Esophagus mucosa (tissue), 1 donor: ENCODE data around the gene DNAAF1. TPM values are rescaled to one million over a fixed set of nuclear protein-coding genes. Genes with fewer than 3 reads are reported as not detected.
A peak's percentile ranks its signal among the peaks of the same experiment; 100 is the strongest.

Experiments used
- ATAC-seq: fragments of 200-7000 bp; cut with Tn5 transposase; one replicate; pipeline ENCODE4 v1.9.1; 2020
- total RNA-seq: library from RNA; stranded (reverse); gene quantifications from one replicate; pipeline ENCODE4 v1.2.4, GENCODE V29; 2023
- donor health status: DM: yes; HTN: yes; CAD: no.

Gene DNAAF1
- total RNA-seq, 1 donor from 2014 or later = 0.16 TPM

DNA sequence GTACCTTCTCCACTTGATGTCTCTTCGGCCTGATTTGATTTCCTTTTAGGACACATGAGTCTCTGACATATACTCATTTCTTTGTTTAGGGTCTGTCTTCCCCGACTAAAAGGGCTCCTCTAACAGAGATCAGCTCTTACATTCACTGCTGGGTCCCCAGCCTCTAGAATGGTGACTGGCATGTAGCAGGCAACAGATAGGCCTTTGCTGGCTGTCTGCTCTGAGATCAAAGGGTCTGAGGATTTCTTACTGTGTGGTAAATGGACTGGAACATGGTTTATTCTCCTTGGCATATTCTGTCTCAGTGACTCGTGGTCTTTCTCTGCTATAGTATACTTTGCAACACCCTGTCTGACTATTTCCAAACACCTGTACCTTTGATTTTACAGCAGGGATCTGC lies 16.7 kb downstream of the DNAAF1 start:
- no peak for ATAC-seq

GRCh38 chr16:84165746-84166145 lies 20.6 kb downstream of the DNAAF1 start:
- no peak for ATAC-seq

DNA sequence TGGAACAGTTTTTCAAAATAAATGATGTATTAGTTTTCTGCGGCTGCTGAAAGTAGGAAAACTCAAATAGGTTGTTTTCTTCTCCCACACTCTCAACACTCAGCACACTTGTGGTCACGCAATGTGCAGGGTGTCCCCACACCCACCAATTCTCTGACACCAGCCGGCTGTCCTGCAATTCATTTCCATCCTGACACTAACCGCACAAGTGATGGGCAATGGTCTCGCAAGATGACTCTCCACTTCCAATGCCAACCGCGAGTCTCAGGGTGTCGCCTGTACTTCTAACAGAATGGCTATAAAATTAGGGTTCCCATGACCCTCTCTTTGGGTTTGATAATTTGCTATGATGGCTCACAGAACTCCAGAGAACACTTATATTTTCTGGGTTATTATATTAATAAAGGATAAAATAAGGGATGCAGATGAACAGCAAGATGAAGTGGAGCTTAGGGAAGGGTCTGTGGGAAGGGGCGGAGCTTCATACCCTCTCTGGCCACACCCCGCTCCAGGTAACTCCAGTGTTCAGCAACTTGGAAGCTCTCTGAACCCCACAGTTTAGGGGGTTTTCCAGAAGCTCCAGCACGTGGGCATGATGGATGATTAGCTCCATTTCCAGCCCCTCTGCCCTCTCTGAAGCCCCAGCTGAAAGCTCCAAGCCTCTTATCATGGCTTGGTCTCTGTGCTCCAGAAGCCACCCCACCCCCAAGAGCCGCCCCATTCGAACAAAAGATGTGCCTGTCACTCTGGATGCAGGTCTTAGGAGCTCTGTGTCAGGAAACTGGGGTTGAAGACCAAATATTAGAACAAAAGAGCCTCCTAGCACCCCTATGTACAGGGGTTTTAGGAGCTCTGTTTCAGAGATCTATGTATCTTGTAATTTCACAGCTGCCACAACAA lies 21.9 kb downstream of the DNAAF1 start:
- ATAC-seq = no peak

GRCh38 chr16:84169765-84170310 lies 24.7 kb downstream of the DNAAF1 start:
- no peak for ATAC-seq

DNA sequence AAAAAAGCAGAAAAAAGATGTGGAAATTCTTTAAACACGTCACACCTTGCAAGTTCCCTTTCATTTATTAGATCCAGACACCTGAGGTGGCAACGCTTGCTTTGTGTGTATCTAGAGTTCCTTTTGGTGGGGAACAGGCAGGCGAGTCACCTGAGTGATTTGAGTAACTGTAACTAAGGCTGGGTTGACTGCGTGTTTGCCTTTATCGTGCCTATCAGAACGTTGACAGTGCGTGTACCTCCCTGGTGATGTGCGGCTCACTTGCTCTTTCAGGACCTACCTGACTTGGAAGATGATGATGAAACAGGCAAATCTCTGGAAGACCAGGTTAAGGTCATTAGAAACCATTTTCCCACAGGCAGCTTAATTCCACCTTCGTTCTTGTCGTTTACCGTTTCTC lies 29.3 kb downstream of the DNAAF1 start:
- no peak for ATAC-seq

DNA sequence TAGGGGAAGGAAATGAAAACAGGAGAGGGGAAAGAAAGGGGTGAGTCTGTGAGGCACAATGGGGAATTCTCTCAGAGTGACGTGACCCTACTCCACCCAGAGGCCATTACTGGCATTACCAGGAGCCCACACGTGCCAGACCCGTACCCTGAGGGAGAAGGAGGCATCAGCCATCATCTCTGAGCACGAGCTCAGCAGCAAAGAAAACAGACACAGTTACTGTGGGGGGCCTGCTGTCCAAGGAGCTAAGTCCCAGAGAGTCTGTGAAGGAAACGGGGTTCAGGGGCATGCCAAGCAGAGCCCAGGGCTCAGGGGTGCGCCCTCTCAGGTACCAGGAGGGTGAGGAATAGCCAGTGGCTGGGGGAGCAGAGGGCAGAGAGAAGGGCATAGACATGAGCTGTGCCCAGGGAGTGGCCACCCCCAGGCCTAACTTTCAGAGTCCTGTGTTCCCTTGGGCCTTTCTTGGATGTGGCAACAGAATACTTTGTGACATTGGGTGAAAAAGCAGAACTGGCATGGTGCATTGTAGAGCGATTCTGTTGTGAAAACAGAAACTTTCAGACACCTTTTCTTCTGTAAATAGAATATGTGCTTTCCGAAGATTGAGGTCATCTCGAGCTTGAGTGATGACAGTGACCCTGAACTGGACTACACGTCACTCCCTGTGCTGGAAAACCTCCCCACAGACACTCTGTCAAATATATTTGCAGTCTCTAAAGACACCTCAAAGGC lies 30.4 kb downstream of the DNAAF1 start:
- peak; percentile 66 for ATAC-seq

DNA sequence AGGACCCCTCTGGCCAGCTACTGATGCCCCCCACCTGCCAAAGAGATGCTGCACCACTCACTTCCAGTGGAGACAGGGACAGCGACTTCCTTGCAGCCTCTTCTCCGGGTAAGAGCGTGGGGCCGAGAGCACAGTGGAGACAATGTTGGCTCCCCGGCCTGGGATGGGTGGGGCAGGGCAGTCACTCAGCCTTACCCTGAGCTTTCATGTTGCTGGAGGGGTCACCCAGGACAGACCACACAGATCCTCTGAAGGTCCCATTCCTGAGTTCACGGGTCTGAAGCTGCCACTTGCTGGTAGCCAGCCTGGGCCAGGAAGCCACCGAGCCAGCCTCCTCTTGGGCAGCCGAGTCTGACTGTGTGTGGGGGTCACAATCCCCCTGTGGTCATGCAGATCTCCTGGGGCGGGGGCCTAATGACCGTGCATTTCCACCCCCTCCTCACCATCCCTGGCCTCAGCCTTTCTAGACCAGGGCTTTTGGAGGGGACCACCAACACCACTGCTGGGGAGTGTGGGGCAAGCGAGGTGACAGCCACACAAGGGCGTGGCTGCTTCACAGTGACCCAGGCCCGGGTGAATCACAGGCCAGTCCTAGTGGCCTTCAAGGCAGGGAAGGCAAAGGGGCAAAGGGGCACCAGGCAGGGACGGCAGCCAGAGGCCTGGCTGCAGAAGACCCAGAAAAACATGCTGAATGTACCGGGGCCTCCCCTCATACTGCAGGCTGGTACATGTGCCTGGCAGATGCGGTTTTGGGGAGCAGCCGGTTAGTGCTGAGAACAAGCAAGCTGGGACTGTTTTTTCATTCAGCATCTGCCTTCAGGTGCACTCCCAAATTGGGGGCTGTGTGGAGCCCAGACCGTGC lies 31.3 kb downstream of the DNAAF1 start:
- ATAC-seq = peak; percentile 25

DNA sequence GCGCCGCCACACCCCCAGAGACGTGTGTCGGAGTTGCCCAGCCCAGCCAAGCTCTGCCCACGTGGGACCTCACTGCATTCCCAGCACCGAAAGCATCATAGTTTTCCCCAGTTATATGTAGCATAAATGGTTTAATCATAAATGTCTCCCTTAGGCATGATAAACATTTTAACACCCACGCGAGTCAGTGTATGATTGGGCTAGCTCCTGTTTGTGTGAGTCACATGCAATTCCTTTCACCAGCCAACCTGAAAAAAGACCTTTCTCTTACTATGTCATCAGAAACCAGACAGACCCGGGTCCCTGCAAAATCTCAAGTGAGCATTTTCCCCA lies 32.6 kb downstream of the DNAAF1 start:
- peak; percentile 12 for ATAC-seq

GRCh38 chr16:84178146-84178765 lies 33.1 kb downstream of the DNAAF1 start:
- ATAC-seq = no peak

DNA sequence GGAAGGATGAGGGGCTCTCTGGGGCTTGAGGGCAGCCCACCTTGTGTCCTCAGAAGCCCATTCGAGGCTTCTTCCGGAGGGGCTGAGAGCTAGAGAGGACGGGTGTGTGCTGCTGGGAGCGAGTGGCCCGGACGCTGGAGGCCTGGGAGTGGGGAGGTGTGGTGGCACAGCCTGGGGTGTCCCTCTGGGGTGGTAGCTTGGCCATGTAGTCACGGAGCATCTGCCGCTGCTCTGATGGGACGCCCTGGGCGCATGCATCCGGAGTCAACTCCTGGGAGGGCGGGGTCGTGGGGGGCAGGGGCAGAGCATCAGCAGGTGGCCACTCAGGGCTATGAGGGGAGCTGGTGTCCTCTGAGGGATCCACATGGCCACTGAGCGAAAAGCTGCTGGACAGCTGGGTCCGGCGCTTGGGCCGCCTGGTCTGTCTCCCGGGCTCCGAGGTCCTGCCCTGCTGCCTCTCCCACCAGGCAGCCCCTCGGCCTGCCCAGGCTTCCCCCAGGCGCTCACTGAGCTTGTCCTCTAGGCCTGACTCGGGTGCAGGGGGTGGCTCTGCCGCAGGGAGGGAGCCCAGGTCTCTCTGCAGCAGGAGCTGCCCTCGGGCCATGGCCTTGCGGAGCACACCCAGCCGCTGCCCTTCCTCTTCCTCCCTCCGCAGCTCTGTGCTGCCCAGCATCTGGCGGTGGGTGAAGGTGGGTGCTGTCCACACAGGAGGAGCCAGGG lies 33.9 kb downstream of the DNAAF1 start:
- ATAC-seq = no peak

DNA sequence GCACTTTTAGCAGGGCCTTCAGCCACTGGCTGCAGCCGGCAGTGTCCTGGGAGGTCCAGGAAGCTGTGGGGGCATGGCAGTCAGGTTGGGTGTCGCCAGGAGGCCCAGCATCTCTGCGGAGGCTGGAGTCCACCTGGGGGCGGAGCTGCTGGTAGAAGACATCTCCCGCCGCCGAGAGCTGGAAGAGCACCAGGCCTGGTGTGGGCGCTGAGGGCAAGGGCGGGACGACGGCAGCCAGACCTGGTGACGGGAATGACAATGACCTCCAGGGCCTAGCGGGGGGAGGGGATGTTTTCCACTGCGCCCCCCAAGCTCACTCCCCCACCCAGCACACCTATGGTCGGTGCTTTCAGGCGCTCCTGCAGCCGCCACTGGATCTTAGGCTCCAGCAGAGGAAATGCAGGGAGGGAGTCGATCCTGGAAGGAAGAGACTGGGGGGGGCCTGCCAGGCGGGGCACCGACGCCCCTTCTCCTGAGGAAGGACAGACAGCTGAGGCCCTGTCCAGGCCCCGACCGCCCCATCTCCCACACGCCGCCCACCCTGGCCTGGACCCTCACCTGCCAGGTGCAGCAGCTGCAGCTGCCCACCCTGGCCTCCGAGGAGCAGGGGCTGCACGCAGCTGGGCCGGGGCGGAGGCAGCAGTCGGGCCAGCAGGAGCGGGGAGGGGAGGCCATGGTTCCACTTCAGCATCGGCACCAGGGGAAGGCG lies 34.7 kb downstream of the DNAAF1 start:
- no peak for ATAC-seq

GRCh38 chr16:84180519-84181140 lies 35.5 kb downstream of the DNAAF1 start:
- ATAC-seq = no peak

DNA sequence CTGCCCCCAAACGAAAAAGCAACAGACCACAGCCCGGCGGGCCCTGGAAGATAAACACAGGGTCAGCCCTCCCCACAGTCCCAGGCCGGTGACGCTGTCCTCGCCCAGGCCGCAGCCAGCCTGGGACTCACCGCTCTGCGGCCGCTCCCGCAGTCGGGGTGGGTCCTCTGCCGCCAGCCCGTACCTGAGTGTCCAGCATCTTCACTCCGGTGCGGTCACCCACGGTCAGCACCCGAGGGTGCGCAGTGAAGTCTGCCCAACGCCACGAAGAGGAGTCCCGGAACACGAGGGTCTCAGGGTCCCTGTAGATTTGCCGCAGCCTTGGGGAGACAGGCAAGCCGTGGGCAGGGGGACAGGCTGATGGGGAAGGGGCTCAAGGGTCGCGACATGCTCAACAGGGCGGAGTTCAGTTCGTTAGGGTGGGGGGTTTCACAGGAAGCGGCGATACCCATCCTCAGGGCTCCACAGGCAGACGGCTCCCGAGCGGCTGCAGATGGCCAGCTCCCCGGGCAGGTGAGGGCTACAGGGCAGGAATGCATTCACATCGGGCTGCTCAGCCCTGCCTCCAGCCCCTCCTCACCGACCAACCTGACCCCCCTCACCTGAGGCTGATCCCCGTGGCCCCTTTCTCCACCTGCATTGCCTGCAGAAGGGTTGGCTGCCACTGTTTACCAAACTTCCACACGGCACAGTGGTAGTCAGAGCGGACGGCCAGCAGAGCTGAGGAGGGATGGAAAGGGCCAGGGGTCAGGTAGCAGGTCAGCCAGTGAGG lies 36.2 kb downstream of the DNAAF1 start:
- ATAC-seq = no peak

DNA sequence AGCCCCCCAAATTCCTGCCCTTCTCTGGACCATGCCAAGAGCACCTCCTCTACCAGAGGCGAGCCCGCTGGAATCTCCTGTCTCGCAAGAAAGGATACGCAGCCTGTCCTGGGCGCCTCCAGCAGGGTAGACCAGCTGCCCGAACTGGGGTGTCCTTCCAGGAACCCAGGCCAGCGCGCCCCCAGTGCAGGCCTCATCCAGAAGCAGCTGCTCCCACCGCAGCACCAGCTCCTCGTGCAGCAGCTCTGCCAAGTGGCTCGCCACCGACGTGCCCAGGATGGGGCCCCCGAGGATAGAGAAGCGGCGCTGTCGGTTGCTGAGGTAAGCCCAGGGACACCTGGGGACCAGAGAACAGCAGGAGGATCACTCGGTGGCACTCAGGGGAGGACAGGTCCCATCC lies 37.0 kb downstream of the DNAAF1 start:
- no peak for ATAC-seq

DNA sequence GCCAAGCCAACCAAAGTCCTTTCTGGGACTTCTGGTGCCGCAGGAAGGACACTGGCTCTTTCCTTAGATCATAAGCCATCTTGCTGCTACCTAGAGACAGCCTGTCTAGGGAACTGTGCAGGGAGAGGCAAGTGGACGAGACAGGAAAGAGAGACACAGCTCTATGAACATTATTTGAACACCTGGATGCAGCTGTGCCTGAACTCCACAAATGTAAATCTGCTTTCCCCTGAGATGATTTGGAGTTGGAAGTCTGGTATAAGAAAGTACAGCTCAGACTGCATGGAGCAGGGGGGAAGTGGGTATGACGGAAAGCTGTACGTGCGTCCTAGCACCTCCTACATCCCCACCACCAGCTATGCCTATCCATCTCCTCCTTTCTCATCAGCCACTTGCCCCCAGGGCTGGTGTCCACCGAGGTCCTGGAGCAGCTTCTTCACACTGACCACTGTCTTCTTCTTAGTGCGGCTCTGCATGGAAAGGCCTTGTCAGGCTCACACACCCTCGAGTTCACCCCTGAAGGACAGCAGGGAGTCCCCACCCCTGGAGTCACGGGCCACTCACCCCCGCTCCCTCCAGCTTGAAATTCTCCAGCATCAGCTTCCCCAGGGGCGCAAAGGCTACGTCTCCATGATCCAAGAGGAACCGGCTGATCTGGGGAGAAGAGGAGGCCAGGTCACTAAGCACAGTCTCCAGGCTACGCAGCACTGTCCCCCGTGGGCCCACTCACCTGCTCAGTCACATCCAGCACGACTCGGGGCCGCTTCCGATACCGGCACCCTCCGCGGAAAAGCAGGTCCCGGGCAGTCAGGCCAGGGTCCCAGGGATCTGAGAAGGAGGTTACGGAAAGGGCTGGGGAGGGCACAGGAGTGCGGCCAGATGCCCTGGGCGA lies 37.8 kb downstream of the DNAAF1 start:
- ATAC-seq = no peak

- no peak for ATAC-seq
Observed at GRCh38 chr16:84183572-84183875, 38.4 kb downstream of the DNAAF1 start.

DNA sequence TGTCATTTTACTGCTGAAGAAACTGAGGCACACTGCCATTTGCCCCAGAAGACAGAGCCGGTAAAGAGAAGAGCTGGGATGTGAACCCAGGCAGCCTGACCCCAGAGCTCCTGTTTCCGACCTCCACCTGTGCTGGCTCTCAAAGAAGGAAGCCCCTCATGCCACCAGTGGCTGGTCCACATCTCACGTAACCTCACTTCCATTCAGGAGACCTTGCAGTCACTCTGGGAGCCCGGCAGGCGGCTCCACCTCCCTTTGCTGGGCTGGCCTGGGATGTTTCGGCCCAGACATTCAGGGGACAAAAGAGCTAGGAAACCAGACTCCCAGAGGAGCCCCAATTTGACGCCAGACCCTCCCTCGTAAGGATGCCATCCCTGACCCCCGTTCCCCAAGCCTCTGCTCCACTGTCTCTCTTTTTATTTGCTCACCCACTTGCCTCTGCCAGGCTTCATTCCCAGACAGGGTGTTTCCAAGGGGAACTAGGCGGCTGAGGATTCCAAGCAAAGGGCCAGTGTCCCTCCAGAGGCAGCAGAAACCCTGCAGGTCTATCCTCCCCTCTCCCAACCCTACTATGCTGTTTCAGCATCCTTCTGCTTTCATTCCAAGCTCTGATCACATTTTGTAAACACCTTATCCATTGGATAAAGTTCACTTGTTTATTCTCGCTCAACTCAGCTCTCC lies 38.9 kb downstream of the DNAAF1 start:
- ATAC-seq = no peak

DNA sequence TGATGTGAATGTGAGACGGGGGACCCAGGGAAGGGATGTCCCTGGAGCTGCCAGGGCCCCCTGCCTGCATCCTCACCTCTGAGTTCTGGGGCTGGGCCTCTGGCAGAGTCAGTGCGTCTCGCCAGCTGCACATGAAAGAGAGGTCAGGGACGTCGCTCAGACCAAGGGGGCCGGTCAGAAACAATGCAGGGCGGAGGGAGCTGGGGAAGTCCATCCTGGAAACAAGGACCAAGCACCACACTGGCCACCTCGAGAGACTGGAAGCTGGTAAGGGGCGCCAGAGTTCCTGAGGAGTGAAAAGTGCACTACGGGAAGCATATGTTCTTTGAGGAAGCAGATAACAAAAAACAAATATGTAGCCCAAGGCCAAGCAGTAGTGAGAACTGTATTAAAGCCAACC lies 39.7 kb downstream of the DNAAF1 start:
- peak; percentile 9 for ATAC-seq
